ENCODE measurements around the gene DPRX. TPM values are rescaled to one million over a fixed set of nuclear protein-coding genes. Genes with fewer than 3 reads are reported as not detected.

The DPRX gene
- not detected for total RNA-seq
- long read RNA-seq: 0 reads

GRCh38 chr19:53631949-53632407, at the start of gene DPRX:
DPRX (plus strand) TSS chr19:53631999; CDS start chr19:53632107, 108 bp downstream.
- Histone ChIP-seq H3K4me3 (no peak within 1 kb of the TSS), H3K36me3 (no peaks in the 10 kb centered on the region), H3K27me3 (no peaks in the 10 kb centered on the region), H3K4me1 (no peaks in the 10 kb centered on the region), H3K27ac (no peak within 1 kb of the TSS), H3K9me3 (no peaks in the 10 kb centered on the region)
- no peak for TF ChIP-seq CTCF (IDR thresholded peaks at IDR 0.05)
- intact Hi-C loops (cut with DNase I): no loop called here
- no peak for ATAC-seq
- no peak for DNase-seq

- Histone ChIP-seq H3K27me3 (no peaks in the 10 kb centered on the region), H3K36me3 (no peaks in the 10 kb centered on the region), H3K4me3 (no peak overlapping the region), H3K4me1 (no peaks in the 10 kb centered on the region), H3K9me3 (peaks cover 4% of the 10 kb centered on the region), H3K27ac (no peak overlapping the region)
- ATAC-seq (no peak), DNase-seq (no peak)
- TF ChIP-seq CTCF (IDR thresholded peaks at IDR 0.05): no peak
- intact Hi-C loops (cut with DNase I): no loop called here
Observed at GRCh38 chr19:53583181-53583580, 48.6 kb upstream of the DPRX start.

GRCh38 chr19:53586277-53586691, 45.5 kb upstream of the DPRX start:
- H3K27ac ChIP-seq: no peak overlapping the region
- H3K27me3 ChIP-seq: no peaks in the 10 kb centered on the region
- no peaks in the 10 kb centered on the region for H3K36me3 ChIP-seq
- DNase-seq (no peak), ATAC-seq (no peak)
- intact Hi-C loops (cut with DNase I): no loop called here
- H3K4me1 ChIP-seq: no peaks in the 10 kb centered on the region
- no peaks in the 10 kb centered on the region for H3K9me3 ChIP-seq
- no peak for TF ChIP-seq CTCF (IDR thresholded peaks at IDR 0.05)
- no peak overlapping the region for H3K4me3 ChIP-seq

GRCh38 chr19:53594811-53595509, 36.8 kb upstream of the DPRX start:
- Histone ChIP-seq H3K4me1 (no peaks in the 10 kb centered on the region), H3K36me3 (no peaks in the 10 kb centered on the region), H3K9me3 (no peaks in the 10 kb centered on the region), H3K4me3 (no peak overlapping the region), H3K27ac (no peak overlapping the region), H3K27me3 (no peaks in the 10 kb centered on the region)
- ATAC-seq (no peak), DNase-seq (no peak)
- no peak for TF ChIP-seq CTCF (IDR thresholded peaks at IDR 0.05)
- intact Hi-C loops (cut with DNase I): no loop called here

GRCh38 chr19:53595510-53595867, 36.3 kb upstream of the DPRX start:
- Histone ChIP-seq H3K27me3 (no peaks in the 10 kb centered on the region), H3K36me3 (no peaks in the 10 kb centered on the region), H3K27ac (no peak overlapping the region), H3K4me3 (no peak overlapping the region), H3K9me3 (no peaks in the 10 kb centered on the region), H3K4me1 (no peaks in the 10 kb centered on the region)
- ATAC-seq: no peak
- no peak for TF ChIP-seq CTCF (IDR thresholded peaks at IDR 0.05)
- intact Hi-C loops (cut with DNase I): no loop called here
- no peak for DNase-seq

- no peak for TF ChIP-seq CTCF (IDR thresholded peaks at IDR 0.05)
- Histone ChIP-seq H3K4me3 (no peak overlapping the region), H3K4me1 (no peaks in the 10 kb centered on the region), H3K27me3 (no peaks in the 10 kb centered on the region), H3K36me3 (no peaks in the 10 kb centered on the region), H3K9me3 (no peaks in the 10 kb centered on the region), H3K27ac (no peak overlapping the region)
- ATAC-seq (no peak), DNase-seq (no peak)
- intact Hi-C loops (cut with DNase I): no loop called here
Observed at GRCh38 chr19:53596056-53596455, 35.7 kb upstream of the DPRX start.

Data from upper lobe of right lung (tissue), 1 donor.